GM18520 (cell line): Measurements from ENCODE around the gene ZFP69B.
A peak's percentile ranks its signal among the peaks of the same experiment; 100 is the strongest.

ENCODE experiments used
- ATAC-seq: cut with Tn5 transposase; IDR thresholded peaks from one replicate; pipeline ENCODE4 v1.9.1; 2021; ENCODE audit not compliant: unreplicated experiment

ZFP69B gene

DNA sequence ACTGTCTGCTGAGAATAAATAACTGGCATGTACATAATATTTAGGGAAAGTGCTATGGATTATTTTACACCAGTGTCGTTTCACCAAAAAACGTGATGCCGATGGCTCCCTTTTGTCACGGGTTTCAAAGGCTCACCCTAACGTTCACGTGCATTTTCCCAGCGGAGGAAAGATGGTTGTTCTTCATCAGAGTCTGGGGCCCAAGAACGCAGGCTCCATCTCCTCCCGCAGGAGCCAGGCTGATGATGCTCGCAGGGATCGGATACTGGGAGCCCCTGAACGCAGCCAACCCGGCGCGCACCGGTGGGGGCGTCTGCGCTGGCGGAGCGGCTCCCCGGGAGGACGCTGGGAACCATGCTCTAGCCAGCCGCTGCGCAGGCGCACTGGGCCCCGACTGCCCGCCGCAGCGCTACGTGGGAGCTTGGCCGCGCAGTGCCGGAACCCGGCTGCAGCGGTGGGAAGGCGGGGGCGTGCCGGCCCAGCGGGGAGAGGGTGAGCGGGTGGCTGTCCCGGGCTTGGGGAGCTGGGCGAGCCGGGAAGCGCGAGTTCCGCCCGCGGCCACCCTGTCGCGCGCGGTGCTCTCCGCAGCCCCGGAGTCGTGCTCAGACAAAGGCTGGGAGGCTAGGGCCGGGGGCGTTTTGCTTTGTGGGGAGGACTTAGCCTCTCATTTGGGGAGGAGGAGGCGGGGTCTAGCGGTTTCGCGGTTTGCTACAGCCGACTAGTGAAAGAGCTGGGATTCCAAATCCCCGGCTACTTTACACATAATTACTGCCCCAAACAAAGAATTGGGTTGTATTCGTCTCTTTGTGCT lies at the start of gene ZFP69B:
ZFP69B (plus strand) TSS at position 793 of the 811 bp plus-strand sequence. CDS start 486 bp downstream, outside the sequence.
- peak; percentile 74 for ATAC-seq

DNA sequence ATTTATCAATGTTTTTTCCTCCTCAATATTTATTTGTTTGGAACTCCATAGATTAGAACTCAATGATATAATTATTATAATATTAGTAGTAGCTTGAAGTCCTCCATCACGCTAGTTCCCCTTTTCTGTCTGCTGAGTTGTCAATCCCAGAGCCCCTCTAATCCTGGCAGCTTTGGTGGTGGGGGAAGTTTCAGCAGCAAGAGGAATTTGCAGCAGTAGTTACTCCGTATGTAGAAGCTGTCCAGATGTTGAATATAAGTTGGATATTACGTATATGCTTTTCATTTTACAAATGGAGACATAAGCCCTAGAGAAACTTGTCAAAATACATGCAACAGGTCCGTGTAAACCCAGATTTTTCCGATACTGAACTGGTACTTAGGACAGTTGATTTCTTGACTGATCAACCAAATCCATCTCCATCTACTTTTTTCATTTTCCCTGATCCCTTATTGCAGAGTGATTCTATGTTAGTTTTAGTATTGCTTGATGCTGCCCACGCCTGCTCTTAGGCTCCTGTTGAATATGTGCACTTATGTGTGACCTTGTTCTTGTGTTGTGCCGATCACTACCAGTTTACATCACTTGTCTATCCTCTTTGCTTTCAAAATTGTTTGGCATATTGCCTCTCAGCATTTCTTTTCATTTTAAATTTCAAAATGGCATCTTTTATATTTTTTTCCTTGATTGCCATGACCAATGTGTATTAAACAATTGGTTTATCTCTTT lies 48.6 kb upstream of the ZFP69B start:
- ATAC-seq = no peak

DNA sequence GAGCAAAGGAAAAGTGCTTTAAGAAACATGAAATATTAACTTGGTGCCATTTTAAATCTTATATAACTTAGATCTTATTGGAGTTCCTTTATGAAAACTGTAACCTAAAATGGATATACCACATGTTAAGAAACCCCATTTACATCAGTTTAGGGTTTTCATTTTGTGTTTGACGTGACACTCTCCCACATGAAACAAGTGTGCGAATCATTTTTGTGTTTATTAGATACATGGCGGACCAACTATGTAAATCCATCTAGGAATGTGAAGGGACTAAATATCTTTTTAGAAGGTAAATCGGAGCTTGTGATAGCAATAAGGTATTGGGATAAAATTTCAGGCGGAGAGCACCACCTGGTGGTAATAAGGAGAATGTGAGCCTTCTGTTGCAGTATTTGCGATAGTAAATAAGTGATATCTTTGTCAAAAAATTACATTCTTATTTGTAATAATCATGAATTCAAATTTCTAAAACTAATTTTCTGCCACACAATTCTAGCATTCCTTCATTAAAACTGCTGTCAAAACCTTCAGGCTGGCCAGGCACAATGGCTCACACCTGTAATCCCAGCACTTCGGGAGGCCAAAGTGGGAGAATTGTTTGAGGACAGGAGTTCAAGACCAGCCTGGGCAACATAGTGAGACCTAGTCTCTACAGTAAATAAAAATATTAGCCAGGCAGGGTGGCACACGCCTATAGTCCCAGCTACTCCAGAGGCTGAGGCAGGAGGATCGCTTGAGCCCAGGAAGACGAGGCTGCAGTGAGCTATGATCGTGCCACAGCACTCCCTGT lies 45.4 kb upstream of the ZFP69B start:
- ATAC-seq = no peak

DNA sequence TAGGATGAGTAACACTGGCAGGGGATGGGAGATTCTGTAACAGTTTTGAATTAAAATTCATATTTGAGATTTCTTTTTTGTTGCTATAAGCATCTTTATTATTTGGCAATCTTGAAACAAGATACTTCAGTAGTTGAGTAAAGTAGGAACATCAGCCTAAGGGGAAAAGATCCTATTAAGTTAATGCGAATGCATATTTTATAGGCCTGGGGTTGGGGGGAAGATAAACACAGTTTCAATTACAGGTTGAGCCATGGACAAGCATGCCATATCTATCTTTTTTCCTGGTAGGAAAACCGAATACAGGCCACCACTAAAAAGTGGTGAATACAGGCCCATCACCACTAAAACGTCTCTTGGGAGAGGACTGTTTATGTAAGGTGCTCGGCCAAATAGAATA lies 44.5 kb upstream of the ZFP69B start:
- ATAC-seq = no peak

DNA sequence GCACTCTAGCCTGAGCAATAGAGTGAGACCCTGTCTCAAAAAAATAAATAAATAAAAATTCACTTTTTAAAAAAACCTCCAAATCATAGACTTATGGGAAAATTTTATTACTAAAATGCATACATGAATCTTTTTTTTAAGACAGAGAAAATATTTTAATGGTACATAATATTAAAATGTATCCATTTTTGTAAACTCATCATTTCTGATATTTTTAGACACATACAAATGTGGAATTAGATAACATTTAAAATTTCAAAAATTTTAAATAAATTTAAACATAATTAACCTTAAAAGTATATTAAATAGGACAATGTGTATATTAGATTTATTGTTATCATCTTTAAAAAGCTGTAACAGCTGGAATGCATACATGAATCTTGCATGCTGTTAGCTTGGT lies 42.8 kb upstream of the ZFP69B start:
- no peak for ATAC-seq

DNA sequence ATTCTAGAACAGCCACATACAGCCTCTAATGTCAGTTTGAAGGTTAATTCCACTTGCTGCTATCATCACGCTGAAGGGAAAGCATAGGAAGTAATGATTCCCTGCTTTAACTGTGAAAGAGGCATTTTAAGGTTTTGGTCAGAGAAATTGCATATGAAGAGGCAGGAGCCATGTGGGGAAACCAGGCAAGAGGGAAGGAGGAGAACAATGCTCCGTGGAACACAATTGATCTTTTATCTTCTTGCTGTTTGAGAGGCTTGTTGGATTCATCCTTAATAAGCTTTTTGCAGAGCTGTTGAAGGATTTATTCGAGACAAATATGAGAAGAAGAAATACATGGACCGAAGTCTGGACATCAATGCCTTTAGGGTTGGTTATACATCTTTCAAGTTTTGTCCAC lies 40.8 kb upstream of the ZFP69B start:
- ATAC-seq = no peak

DNA sequence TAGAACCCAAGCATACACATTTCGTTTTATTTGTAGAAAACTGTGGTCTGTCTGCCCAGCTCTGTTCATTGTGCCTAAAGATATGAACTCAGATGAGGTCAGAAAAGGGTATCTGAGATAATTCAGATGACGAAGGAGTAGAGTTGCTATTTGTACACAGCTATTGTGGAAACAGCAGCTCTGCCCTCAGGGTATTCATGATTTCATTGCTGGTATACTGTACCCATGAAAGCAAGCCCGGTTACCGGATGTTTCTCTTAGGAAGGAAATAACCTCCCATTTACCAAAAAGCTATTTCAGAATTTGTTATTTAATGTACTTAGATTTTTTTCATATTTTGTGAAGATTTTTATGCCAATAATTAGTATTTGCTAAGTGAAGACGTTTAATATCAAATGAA lies 39.0 kb upstream of the ZFP69B start:
- ATAC-seq = no peak

DNA sequence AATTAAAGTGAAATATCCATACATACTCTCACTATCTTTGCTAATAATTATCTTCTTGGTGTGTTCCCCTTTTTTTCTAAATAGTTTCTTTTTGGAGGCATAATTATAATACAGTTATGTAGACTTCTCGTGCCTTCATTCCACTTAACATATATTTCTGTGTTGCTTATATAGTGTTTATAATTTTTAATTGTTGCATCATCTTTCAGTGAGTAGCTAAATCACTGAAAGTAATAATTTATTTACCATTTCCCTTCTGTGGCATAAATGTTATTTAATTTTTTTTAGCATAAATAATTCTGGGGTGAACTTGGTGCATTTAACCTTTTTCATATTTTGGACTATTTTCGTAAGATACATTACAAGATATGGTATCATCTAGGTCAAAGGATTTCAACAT lies 38.4 kb upstream of the ZFP69B start:
- ATAC-seq = no peak

DNA sequence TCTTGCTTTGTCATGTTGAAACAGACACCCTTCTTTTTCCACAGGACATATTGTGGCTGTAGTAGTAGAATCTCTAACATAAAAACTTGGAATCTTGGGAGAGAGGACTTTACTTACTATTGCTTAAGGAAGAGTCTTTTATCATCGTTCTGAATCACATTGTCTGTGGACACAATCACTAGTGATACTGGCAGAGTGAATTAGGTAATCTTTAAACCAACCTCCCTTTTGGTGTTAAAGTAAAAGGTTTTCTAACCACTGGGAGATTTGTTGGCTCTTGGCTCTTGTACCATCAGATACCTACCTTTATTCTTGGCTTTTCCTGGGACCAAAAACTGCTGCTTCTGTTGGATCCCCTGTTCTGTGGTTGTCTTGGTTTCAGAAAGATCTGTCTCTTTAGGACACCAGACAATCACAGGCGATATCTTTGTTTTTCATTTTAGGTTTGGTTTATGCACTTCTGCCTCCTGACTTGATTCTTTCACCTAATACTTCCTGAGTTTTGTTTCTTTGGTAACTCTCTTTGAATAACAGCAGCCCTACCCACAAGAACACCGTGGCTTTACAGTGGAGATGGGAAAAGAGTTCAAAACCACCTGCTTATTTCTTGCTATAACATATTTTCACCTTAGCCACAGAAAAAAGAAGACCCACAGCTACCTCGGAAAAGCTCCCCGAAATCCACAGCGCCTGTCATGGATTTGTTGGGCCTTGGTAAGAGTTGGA lies 36.6 kb upstream of the ZFP69B start:
- no peak for ATAC-seq

DNA sequence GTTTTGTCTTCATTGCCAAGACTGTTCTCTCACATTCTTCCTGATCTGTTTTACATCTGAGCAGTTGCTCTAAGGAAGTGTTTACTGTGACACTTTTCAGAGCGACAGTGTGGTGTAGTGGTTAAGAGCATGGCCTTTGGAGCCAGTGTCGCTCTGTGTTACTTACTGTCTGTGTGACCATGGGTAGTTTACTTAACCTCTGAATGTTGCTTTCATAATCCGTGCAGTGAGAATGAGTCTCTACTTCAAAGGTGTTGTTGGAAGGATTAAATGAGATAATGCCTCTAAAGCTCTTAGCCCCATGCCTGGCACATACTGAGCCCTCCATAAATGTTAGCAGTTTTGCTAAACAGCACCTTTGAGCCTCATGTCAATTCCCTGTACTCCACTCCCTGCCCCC lies 35.9 kb upstream of the ZFP69B start:
- no peak for ATAC-seq

DNA sequence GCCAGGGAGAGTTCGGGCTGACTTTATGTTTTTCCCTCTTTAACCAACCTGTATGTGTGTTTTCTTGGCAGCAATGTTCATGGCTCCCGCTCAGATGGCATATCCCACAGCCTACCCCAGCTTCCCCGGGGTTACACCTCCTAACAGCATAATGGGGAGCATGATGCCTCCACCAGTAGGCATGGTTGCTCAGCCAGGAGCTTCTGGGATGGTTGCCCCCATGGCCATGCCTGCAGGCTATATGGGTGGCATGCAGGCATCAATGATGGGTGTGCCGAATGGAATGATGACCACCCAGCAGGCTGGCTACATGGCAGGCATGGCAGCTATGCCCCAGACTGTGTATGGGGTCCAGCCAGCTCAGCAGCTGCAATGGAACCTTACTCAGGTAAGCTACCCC lies 33.6 kb upstream of the ZFP69B start:
- ATAC-seq = no peak

DNA sequence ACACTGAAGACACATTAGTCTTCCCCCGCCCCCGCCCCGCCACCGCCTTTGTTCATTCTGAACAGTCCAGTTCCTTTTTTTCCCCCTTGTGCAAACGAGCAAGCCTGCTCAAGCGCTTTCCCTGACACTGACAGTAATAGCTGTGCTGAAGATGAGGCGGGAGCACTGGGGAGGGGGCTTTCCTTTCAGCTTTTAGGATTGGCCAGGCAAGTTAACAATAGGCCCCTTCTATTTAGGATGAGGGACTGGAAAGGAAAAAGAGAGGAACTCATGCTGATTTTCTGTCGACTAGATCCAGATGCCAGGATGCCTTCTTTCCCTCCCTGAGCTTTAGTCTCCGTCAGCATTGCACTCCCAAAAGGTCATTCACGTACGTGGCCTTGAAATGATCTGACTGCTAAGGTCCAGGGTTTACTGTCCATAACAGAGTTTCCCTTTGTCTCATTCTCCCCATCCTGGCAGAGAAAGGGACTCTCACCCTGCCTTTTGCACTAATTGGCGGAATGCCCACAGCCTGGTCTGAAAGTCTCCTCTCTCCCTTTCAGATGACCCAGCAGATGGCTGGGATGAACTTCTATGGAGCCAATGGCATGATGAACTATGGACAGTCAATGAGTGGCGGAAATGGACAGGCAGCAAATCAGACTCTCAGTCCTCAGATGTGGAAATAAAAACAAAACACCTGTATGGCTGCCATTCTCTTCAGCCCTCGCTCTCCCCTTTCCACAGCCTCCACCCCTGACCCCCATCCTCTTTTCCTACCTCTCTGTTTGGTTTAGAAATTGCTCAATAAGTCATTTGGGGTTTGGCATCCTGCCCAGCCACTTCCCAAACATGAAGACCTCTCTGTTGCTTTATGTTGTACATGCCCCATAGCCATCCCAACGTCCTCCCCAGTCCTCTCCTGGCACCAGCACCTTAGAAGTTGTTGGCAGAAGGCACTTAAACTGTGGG lies 28.6 kb upstream of the ZFP69B start:
- ATAC-seq = no peak

DNA sequence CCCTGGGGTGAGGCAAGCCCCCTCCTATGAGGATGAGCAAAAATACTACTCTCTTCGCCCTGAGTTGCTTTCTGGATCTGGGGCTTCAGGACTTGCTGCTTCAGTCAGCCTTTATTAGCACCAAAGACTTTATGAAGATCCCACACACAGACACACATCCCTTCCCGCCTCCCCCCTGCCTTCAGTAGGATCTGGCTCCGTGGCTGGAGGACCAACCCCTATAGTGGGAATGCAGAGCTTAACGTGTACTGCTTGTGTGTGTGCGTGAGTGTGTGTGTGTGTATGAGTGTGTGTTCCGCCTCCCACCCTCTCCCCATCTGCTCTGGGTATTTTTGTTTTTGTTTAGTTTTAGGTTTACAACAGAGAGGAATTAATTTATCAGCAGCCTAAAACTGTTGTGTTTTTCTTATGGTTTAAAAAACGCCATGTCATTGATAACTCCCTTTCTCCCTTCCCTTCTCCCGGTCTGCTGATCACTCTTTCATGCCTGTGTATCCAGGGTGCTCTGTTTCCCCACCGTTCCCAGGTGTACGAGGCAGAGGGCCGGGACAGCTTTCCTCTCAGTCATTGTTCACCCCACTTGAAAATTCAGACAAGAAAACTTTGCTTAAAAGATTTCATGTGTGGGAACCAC lies 27.5 kb upstream of the ZFP69B start:
- no peak for ATAC-seq

DNA sequence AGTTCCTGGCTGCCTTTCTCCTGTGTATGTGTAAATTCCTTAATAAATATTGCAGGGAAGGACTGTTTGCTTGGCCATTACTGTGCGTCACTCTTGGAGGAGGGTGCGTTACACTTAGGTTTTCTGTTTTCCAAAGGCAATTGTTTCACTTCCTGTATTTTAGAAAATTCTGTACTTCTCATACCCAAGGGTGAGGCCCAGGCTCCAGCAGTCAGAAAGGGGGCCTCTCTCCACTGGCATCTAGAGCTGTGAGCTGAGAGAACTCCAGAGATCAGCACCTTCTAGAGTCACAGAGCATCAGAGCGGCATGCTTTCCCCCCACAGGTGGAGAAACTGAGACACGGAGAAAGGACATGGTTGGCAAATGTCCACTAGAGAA lies 27.0 kb upstream of the ZFP69B start:
- ATAC-seq = no peak

DNA sequence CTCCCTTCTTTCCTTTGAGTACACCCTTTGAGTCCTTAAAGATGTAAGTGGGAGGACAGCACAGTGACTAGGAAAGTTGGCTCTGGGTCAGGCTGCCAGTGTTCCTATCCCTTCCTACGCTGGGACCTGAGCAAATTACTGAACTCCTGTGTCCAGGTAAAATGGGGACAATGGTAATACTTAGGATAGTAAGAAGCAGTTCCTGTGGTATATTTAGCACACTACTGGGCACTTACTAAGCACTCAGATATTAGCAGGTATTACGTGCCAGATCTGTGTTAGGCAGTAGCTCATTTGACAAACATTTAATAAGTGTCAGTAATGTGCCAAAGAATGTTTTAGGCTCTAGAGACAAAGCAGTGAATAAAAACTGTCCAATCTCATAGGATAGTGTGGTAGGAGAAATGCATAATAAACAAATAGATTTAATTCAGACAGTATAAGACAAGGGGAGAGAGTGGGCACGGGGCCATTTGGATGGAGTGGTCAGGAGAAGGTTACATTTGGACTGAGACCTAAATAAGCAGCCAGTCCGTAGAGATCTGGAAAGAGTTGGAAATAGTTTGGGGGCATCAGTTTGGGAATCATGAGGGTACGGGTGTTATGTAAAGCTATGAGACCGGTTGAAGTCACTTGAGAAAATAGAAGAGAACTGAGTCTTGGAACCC lies 26.2 kb upstream of the ZFP69B start:
- ATAC-seq = no peak

DNA sequence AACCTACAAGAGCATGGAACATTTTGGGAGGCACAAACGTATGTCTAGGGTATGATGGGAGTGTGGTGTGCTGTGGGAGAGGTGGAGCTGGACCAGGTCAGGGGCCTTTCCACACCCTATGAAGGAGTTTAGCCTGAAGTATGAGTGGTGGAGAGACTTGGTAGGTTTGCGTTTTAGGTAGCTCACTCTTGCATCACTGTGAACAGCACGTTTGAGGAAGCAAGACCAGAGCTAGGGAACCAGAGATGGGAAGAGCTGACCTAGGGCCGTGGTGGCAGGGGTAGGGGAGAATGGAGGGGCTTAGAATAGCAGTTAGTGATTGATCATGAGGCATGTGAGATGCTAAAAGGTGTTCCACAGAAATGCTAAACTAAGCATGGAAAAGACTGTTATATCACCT lies 25.1 kb upstream of the ZFP69B start:
- ATAC-seq = no peak

DNA sequence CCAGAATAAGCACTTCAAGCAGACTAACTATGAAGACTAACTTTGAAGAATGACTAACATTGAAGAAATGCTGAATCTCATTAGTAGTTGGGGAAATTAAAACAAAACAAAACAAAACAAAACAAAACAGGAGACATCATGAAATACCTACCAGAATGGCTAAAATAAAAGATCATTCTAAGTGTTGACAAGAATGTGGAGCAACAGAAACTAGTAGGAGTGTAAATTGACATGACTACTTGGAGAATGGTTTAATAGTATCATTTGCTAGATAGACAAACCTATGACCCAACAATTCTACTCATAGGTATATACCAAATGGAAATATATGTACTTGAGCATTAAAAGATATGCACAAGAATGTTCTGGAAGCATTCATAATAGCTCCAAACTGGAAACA lies 18.9 kb upstream of the ZFP69B start:
- ATAC-seq = no peak

DNA sequence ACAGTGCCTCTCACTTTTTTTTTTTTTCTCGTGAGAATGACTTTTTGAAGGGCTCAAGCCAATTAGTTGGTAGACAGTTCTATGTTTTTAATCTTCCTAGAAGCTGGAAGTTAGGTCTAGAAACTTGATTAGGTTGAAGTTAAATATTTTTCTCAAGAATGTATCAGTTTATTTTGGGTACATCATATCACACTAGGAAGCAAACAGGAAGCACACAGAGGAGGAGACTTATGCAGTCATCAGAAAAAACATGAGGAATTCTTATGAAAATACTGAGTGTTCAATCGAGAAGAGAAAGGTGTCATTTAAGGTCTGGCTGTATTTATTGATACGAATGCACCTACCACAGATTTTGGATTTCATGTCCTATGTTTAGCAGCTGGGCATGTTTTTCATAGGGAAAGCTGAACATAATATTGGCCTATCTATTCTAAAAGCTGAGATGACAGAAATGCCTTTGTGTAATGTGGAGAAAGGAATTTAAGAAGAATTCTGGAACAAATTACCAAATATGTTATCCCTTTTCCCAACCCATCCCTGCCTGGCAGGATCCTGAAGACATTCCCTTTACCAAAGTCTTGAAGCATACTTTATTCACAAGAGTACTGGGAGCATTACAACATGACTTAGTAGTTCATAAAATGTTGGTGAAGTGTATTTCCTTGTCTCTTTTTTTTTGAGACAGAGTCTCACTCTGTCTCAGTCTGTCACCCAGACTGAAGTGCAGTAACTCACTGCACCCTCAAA lies 17.5 kb upstream of the ZFP69B start:
- ATAC-seq = no peak
